HG02610 (cell line): ENCODE data around the gene CCBE1.
"Not testable (repeated sequence)": the region's sequence is repeated elsewhere in the genome, so short reads cannot be mapped to it uniquely, and the experiment has no call there.

ENCODE experiments used
- ATAC-seq: cut with Tn5 transposase; IDR thresholded peaks from one replicate; pipeline ENCODE4 v1.9.1; 2021; ENCODE audit warnings: mild to moderate bottlenecking, moderate library complexity; ENCODE audit not compliant: unreplicated experiment

Gene CCBE1

DNA sequence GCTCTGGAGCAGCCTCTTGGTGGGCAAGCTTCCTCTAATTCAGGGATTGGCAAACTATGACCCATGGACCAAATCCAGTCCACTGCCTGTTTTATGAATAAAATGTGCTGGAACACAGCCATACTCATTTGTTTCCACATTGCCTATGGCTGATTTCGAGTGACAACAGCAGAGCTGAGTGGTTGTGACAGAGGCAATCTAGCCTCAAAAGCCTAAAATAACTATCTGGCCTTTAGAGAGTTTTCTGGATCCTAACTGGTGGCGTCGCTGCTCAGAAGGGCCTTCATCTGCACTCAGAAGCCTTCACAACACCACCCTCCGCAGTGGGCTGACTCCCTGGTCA is 147.1 kb downstream of the CCBE1 start:
- ATAC-seq, result no peak

DNA sequence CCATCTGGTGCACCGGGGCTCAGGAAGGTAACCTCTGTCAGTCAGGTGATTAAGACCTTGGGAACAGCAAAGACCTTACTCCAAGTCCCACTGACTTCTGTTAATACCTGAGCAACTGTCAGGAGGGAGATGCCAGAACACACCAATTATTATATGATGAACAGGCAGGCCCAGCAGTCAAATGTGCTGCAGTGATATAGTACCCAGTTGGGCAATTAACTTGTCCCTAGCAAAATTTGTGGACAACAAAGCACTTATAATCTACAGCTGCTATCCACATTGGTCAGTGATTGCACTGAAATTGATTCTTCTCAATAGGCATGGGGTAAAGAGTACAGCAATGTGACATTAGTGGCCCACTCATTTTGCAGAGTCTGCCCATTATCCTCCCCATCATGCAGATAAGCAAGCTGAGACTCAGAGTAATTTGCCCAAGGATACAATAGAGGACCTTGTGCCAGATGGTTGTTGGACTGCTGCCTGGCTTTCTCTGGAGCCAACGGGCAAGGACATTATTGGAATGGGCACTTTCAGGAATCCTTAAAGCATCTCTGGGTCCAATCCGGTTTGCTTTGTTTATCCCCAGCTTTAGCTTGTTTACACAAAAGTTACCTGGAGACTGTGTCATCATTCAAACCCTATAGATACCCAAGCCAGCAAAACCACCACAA is 147.6 kb downstream of the CCBE1 start:
- ATAC-seq, result no peak

DNA sequence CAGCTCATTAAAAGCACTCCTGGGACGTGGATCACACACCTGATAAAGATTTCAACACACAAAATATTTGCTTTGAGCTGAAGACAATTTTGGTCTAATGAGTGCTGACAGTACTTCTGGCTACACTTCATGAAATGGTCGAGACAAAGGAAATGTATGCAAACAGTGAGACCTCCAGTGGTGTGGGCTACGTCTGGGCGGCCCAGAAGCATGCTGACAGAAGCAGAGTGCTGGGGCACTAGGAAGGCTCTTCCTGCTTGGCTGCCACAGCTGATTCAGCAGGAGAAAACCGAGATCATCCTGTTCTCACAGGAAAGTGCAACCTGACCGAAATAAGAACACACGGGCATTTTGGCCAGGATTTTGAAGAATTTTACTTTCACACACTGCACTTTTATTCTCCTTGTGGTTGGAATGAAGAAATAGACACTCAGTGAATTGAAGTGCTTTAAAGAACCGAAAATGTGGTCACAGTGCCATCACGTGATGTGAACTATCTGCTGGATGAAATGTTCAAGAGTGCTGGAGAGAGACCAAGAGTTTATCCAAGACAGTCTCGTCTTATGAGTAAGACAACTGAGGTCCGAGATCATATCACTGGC is 149.5 kb downstream of the CCBE1 start:
- ATAC-seq, result no peak

DNA sequence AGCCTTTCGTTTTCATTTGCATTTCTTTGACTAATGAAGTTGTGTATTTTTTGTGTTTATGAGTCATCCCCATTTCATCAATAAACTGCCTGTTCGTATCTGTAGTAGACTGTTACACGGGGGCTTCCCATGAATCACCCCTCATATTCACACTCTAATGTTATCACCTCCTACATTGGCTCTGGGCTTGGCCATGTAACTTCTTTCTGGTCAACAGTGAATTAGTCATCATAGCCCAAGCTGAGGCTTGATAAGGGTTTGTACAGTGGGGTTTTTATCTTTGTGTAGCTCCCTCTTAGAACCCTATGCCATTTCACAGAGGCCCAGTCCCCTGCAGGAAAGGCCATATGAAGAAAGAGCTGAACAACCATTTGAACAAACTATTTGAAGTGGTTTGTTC is 151.0 kb downstream of the CCBE1 start:
- ATAC-seq, result peak; percentile 86

DNA sequence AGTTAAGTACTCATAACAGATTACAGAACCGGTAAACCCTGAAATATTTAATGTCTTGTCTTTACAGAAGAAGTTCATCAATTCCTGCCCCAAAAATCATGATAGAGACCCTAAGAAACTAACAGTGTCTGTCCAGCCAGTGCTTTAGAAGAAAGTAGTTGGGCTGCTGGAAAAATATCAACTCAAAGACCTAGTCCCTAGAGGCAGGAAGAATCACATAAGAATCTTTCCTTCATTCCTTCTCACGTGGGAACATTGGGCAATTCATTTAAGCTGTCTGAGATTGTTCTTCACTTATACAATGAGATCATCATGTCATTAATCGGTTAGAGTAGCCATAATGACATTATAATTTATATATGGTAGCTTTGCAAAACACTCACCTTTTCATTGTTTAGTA is 156.4 kb downstream of the CCBE1 start:
- ATAC-seq, result no peak

DNA sequence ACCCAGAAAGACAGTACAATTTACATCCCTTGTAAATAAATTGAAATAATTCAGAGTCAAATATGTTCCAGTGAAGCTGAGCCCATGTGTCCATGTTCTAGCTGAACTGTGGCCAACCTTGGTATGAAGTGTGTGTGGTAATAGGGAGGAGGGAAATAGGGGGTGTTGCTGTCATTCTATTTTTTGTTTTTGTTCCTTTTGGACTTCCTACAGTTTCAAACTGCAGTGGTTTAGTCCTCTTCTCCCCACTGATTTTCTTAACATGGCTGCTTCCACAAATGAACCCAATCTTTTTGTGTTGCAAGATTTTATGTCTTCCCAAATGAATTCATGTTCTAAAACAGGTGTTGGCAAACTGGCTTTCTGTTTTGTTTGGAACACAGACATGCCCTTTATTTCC is 156.9 kb downstream of the CCBE1 start:
- ATAC-seq, result no peak

DNA sequence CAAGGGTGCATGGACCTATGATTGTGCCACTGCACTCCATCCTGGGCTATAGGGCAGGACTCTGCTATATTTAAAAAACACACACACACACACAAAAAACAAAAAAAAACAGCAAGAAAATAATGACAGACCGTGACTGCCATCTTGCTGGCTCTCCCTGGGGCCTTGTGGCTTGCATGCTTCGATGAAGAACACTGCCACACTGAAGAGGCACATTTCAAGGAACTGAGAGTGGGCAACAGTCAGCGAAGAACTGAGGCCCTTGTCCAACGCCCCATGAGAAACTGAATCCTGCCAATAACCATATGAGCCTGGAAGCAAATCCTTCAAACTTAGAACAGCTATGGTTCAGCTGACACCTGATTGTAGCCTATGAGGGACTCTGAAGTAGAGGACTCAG is 158.1 kb downstream of the CCBE1 start:
- ATAC-seq, result no peak

DNA sequence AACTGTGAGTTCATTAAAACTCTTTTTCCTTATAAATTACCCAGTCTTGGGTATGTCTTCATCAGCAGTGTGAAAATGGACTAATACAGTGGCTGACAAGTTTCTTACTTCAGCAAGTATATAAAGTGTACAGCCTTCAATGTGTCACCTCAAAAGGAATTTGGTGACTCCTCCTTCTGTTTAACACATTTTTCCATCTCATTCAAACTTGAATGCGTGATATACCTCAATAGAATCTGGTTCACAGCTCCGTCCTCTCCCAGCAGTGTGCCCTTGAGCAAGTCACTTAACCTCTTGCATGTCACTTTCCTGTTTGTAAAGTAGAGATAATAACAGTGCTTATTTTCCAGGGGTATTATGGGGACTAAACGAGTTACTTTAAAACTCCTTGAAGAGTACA is 159.6 kb downstream of the CCBE1 start:
- ATAC-seq, result no peak

DNA sequence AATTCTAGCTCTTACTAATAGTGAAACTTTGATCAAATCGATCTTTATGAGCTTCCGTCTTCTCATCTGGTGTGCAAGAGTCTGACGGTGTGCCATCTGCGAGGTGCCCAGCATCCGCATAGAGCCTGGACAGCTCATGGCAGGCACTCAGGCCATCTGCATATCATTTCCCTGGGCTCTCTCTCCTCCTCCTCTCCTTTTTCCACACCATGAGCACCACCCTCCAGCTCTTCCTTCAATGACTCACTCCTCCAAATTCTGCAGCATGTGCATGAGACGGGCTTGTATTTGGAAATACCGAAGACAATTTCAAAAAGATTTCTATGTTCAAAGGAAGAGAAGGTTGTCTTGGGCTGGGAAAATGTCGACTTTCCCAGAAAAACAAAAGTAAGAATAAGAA is 161.1 kb downstream of the CCBE1 start:
- no peak for ATAC-seq

DNA sequence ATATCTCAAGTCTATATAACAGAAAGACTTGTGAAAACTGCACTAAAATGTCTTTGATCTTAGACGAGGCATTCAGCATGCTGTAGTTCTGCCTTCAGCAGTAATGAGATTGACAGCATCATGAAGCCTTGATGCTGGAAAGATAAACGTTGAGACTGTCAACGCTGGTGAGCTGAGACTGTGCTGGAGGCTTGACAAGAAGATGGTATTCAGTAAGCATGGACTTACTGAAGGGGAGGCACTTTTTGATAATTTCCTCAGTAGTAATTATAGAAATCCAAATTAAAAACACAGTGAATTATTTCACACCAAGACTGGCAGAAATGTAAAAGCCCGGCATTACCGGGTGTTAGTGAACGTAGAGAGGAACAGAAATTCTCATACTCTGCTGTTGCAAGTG is 162.2 kb downstream of the CCBE1 start:
- ATAC-seq, result no peak

DNA sequence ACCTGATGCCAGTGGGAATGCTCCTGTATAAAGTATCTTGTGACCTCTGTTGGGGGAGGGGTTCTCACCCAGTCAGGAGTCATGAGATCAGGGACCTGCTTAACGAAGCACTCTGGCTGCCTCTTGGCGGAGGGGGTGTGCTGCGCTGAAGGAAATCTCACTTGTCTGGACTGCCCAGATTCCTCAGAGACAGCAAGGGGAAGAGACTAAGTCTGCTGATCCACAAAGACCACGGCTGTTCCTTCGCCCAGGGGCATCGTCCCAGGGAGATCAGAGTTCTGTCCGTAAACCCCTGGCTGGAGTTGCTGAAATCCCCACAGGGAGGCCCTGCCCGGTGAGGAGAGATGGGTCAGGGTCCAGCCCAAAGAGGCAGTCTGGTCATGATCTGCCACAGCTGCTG is 168.4 kb downstream of the CCBE1 start:
- no peak for ATAC-seq

DNA sequence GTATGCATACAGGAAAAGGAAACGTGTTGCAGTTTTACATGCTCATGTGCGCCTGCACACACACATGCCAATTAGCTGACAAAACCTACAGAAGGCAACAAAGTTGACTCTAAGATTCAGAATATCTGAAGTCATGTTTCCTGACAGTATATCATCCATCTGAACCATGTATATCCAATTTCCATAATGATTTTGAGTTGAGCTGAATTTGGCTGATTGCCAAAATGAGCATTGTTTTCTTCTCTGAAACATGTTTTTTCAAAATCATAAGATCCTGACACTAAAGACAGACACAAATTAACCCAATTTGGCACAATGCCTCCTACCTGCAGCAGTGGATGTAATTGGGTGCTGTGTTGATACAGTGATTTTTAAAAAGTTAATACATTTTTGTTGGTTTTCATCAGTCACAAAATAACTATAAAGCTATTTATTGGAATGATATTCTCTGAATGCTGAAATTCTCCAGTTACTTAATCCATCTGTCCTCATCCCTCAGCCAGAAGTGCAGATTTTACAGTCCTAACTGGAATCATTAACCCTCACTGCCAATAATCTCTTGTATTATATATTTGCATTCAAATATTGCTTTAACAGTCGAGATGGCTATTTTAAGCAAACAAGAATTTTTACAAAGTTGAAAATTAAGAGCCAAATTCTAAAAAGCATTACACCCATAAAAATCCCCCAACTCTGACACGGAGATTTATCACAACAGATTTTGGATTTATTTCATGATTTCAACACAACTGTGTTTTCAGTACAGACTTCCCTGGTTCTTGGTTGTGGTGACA is 176.5 kb downstream of the CCBE1 start:
- no peak for ATAC-seq

DNA sequence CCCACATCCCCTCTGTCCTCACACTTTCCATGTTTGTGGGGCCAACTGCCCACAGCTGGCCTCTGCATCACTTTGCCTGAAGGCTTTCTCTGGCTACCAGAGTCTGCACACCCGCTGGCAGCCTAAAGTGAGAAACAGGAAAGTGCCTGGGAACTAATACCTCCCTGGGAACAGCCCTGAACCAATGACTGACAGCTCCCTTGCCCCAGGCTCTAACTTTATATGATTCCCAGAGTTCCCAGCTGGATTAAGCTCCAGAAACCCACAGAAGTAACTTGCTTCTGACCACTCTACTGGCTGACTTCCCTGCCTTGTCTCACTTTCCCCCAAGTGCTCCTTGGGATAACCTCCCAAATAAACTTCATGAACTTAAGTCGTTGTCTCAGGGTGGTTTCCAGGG is 178.5 kb downstream of the CCBE1 start:
- no peak for ATAC-seq

DNA sequence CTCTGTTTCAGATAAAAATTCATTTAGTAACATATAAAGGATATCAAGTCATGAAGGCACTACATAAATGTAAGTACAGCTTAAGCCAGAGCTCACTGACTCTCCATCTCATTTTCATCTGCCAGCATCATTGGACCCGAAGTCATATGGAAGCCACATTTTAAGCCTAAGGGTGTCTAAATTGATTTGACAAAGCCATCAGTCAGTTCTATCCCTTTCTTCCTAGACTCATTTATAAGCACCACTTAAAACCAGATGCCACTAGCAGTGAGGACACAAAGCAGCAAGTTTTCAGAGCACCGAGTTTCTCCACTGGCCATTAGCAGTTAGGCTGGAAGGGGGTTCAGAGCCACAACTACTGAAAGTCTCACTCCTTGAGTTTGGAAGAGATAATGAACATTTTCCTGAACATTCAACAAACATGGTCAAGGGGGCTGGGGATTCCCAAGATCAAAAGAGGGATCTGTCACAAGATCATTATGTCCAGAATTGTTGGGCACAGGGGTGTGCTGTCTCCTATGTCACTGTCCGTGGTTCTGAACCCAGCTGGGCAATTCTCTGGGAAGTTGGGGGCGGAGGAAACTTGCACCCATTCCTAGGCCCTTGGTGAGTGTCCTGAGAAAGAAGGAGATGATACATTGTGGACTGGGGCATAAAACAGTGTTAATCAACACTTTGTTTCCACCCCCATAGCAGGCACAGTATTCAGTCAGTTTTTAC is 179.6 kb downstream of the CCBE1 start:
- no peak for ATAC-seq

DNA sequence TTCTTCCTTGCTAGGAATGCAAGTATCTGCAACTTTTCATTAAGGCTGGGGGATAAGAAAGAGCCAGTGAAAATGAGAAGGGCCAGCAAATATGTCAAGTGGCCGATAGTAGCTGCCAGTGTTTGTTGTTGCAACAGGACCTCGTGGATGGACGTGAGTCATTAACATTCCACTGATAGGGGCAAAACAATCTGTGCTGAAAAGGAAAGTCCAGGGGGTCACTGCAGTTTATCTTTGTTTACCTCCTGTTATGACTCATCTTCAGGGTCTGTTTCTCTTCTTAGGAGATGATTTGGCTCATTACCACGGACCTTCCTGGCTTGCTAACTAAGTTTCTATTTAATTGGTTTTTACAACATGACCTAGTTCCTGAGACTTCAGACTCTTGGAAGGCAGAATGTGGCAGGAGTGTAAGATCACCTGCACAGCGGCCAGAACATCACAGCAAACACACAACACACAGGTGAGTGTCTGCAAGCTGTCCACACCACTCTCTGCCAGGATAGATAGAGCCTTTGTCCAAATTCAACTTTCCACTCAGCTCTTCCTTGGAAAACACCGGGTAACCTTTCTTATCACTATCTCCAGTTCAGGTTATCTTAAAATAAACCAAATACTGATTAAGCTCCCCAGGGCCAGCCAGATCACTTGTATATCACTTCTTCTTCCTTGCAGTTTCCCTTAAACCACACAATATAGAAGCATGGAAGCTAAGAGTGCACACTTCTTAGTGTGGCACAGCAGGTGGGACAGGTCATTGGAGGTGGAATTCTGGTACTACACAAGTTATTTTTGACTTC is 180.7 kb downstream of the CCBE1 start:
- no peak for ATAC-seq

DNA sequence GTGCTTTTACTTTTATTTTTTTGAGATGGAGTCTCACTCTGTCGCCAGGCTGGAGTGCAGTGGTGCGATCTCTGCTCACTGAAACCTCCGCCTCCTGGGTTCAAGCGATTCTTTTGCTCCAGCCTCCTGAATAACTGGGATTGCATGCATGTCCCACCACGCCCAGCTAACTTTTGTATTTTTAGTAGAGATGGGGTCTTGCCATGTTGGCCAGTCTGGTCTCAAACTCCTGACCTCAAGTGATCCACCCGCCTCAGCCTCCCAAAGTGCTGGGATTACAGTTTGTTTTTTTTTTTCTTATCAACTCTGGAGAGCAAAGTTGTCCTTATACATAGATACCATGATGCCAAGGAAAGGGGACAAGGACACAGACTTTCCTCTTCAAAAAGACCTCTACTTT is 181.3 kb downstream of the CCBE1 start:
- not testable (repeated sequence) for ATAC-seq

DNA sequence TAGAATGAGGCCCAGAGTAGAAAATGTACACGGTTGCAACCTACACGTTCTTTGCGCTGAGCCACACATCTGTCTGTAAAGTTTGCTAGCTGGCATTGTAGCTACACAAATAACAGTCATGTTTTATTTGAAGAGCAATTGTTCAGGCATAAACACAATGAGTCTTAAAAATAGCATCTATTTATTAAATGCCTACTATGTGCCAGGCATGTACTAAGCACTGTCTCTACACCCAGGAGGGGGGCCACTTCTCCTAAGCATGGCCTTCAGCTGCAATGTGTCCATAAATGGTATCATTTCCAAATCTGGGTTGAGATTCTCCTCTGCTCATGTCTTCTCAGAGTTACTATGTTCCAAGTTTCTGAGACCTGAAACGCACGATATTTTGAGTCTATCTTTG is 182.1 kb downstream of the CCBE1 start:
- ATAC-seq, result no peak

DNA sequence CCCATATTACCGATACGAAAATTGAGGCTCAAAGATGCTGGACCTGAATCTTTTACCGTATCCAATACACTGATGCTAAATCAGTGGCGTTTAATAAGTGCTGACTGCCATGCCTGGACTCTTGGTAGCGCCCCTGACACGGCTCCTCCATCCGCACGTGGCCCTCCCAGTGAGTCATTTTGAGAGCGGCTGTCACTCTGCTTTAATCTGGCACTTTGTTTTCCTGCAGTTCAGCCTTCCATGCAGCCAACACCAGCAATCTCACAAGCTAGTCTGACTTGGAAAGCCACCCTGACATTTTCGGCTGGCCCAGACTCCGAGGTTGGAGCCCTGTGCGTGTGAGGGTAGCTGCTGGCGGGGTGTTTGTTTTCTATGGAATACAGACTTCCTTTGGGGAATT is 183.0 kb downstream of the CCBE1 start:
- ATAC-seq, result no peak

DNA sequence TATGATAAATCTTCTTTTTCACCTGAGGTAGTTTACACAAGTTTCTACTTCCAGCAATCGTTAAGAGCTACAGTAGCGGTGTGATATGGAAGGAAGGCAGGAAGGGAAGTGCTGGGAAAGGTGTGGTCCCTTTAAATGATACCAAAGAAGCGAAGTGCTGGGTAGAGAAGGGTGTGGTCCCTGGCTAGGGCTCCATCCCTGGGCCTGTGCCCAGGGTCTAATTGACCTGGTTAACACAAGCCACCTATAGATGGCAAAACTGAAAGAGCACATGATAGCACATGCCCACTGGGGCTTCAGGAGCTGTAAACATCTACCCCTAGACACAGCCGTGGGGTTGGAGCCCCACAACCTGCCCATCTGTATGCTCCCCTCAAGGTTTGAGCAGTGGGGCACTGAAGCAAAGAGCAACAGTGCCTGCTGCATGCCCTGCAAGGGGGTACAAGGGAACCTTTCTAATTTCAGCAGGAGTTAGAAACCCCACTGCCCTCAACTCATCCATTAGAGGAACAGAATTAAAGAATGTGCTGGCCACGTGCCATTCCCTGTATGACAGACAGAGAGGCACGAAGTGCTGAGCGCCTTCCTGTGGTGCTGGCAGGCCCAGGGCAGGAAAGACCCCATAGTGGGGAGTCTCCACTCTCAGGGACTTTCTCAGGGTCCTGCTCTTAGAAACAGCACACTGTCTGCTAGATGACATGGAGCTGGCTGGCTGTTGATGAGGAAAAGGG is 185.0 kb downstream of the CCBE1 start:
- ATAC-seq, result no peak
